ENCODE measurements around the gene RRBP1. TPM values are rescaled to one million over a fixed set of nuclear protein-coding genes. Genes with fewer than 3 reads are reported as not detected.

The RRBP1 gene
- total RNA-seq, 2 donors from 2014 or later, result 313 to 511 TPM

- DNase-seq (peak in 1 of 4 donors; percentile 4), ATAC-seq (no peak)
- peak overlapping the region; percentile 58 to 80 (median 72) for H3K27ac ChIP-seq
- no peaks in the 10 kb centered on the region for H3K36me3 ChIP-seq (replicated peaks in 1 of 2; ENCODE audit: insufficient read depth in 1 of 2, low read depth in 2 of 2)
- intact Hi-C loops (cut with DNase I), result no loop called here
- 82% methylated on average over 6 of the region's 6 CpGs for WGBS, 2 donors
- H3K27me3 ChIP-seq, result no peaks in the 10 kb centered on the region
- H3K4me1 ChIP-seq, result peaks cover 78% of the 10 kb centered on the region
- no peaks in the 10 kb centered on the region for H3K9me3 ChIP-seq
- TF ChIP-seq POLR2A (IDR thresholded peaks at IDR 0.05), result no peak
- TF ChIP-seq CTCF (IDR thresholded peaks at IDR 0.05), result no peak
- H3K4me3 ChIP-seq, result no peak overlapping the region
Observed at GRCh38 chr20:17712708-17713107, 30.7 kb upstream of the RRBP1 start.

GRCh38 chr20:17712201-17712600, 30.2 kb upstream of the RRBP1 start:
- Histone ChIP-seq H3K27me3 (no peaks in the 10 kb centered on the region), H3K9me3 (no peaks in the 10 kb centered on the region), H3K36me3 (replicated peaks in 1 of 2; ENCODE audit: insufficient read depth in 1 of 2, low read depth in 2 of 2) (no peaks in the 10 kb centered on the region), H3K4me3 (no peak overlapping the region), H3K4me1 (peaks cover 78% of the 10 kb centered on the region), H3K27ac (peak overlapping the region; percentile 58 to 80 (median 72))
- DNase-seq (peak; percentile 43 to 68 (median 62)), ATAC-seq (peak; percentile 57)
- 29 to 48% methylated on average over 4 of the region's 4 CpGs for WGBS, 2 donors
- TF ChIP-seq CTCF (IDR thresholded peaks at IDR 0.05), result no peak
- no peak for TF ChIP-seq POLR2A (IDR thresholded peaks at IDR 0.05)
- intact Hi-C loops (cut with DNase I), result no loop called here

GRCh38 chr20:17711267-17711627, 29.2 kb upstream of the RRBP1 start:
- Histone ChIP-seq H3K36me3 (replicated peaks in 1 of 2; ENCODE audit: insufficient read depth in 1 of 2, low read depth in 2 of 2) (no peaks in the 10 kb centered on the region), H3K4me3 (no peak overlapping the region), H3K27me3 (no peaks in the 10 kb centered on the region), H3K4me1 (peaks cover 74% of the 10 kb centered on the region), H3K27ac (peak overlapping the region; percentile 58 to 80 (median 72)), H3K9me3 (no peaks in the 10 kb centered on the region)
- intact Hi-C loops (cut with DNase I), result no loop called here
- TF ChIP-seq POLR2A (IDR thresholded peaks at IDR 0.05) (no peak), CTCF (IDR thresholded peaks at IDR 0.05) (no peak)
- no peak for ATAC-seq
- WGBS, 2 donors, result 71 to 78% methylated on average over 5 of the region's 5 CpGs
- DNase-seq, result no peak

- H3K27me3 ChIP-seq, result no peaks in the 10 kb centered on the region
- peak overlapping the region; percentile 58 to 80 (median 72) for H3K27ac ChIP-seq
- H3K9me3 ChIP-seq, result no peaks in the 10 kb centered on the region
- DNase-seq (peak; percentile 41 to 64 (median 60)), ATAC-seq (peak; percentile 75)
- H3K36me3 ChIP-seq (replicated peaks in 1 of 2; ENCODE audit: insufficient read depth in 1 of 2, low read depth in 2 of 2), result no peaks in the 10 kb centered on the region
- WGBS, 2 donors, result 43 to 50% methylated on average over 11 to 21 of the region's 21 CpGs
- TF ChIP-seq POLR2A (IDR thresholded peaks at IDR 0.05) (peak in 2 of 3 donors; percentile 6 to 10), CTCF (IDR thresholded peaks at IDR 0.05) (no peak)
- peaks cover 68% of the 10 kb centered on the region for H3K4me1 ChIP-seq
- intact Hi-C loops (cut with DNase I), result no loop called here
- H3K4me3 ChIP-seq, result no peak overlapping the region
Observed at GRCh38 chr20:17710379-17711266, 28.6 kb upstream of the RRBP1 start.

All from body of pancreas (tissue), 4 donors.